Caki2 (cell line): ENCODE data around the gene CLNS1A. TPM values are rescaled to one million over a fixed set of nuclear protein-coding genes. Genes with fewer than 3 reads are reported as not detected.
"Not testable (repeated sequence)": the region's sequence is repeated elsewhere in the genome, so short reads cannot be mapped to it uniquely, and the experiment has no call there.

Experiments
- DNase-seq: peaks from one replicate; pipeline ENCODE4 v3.0.0-alpha.2; 2015; ENCODE audit warnings: low read depth
- in situ Hi-C: cut with HindIII; loops from 2 replicates; pipeline ENCODE4 v1.10.0; 2016; ENCODE audit warnings: low sequenced_read_pairs, low pct_unique_long_range_greater_than_20kb, mixed read lengths
- total RNA-seq: library from RNA; depleted of rRNA; stranded (reverse); fragments of >200 nt; shearing (Covaris generic); gene quantifications from 2 replicates; pipeline ENCODE4 v1.2.3, GENCODE V29; 2014; ENCODE audit warnings: low replicate concordance

Gene CLNS1A
- total RNA-seq, 1 experiment from 2014 or later, result 204 TPM

DNA sequence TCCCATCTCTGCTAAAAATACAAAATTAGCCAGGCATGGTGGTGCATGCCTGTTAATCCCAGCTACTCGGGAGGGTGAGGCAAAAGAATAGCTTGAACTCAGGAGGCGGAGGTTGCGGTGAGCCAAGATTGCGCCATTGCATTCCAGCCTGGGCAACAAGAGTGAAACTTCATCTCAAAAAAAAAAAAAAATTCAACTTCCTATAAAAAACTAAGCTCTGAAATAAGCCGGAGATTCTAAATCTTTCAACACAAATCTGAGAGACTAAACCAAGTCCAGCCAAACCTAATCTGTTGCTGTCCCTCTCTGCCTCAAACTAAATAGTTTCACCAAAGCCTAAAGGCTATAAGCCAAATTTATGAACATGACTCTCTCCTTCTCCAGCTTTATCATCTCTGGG lies 3.7 kb downstream of the CLNS1A start:
- in situ Hi-C loops, DNase-seq: not testable (repeated sequence)

DNA sequence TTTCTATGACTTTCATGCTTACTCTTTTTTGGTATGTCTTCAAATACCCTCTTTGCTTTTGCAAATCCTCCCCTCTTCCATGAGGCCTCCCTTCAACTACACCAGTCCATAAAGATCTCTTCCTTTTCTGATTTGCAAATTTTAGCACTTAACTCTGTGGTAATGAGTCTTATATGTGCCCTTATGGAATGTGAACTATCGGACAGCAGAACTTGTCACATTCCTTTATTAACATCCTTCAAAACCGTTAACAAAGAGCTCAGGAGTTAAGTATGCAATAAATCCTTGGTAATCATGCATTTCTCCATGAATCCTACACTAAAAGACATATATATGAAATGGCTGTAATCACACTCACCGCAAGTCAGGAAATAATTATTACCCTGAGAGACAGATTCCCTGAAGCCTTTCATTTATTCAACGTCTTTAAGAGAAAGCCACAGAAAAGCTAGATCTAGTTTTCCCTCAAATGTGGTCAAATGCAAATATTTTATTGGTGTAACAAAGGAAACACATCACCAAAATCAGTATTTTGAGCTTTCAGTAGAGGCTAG lies 7.4 kb downstream of the CLNS1A start:
- in situ Hi-C loops, result no loop called here
- no peak for DNase-seq

- in situ Hi-C loops, result no loop called here
- peak; percentile 43 for DNase-seq
These were observed 17.9 kb downstream of the CLNS1A start for GRCh38 chr11:77619576-77620198.

- no peak for DNase-seq
- in situ Hi-C loops, result no loop called here
These were observed 19.7 kb downstream of the CLNS1A start for GRCh38 chr11:77617892-77618291.

- DNase-seq, result no peak
- in situ Hi-C loops, result no loop called here
These were observed 25.7 kb downstream of the CLNS1A start for GRCh38 chr11:77611921-77612320.

- in situ Hi-C loops, result no loop called here
- DNase-seq, result no peak
These were observed 28.4 kb downstream of the CLNS1A start for GRCh38 chr11:77609234-77609633.

DNA sequence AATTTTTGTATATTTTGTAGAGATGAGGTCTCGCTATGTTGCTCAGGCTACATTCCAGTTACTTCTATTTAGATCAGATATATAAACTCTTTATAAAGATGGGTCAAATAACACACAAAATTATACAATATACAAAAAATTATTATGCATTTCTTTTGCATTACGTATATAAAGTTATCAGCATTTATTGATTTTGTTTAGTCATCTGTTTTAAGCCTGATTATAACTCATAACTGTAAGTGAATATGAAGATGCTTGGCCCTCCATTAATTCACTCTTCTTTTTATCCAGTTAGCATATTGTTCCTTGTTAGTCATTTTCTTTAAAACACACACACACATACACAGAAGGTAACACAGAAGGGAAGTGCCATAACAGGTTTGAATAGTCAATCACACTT lies 33.3 kb downstream of the CLNS1A start:
- no peak for DNase-seq
- in situ Hi-C loops, result no loop called here

GRCh38 chr11:77602381-77603088 lies 35.1 kb downstream of the CLNS1A start:
- DNase-seq, result peak; percentile 80
- in situ Hi-C loops, result no loop called here

DNA sequence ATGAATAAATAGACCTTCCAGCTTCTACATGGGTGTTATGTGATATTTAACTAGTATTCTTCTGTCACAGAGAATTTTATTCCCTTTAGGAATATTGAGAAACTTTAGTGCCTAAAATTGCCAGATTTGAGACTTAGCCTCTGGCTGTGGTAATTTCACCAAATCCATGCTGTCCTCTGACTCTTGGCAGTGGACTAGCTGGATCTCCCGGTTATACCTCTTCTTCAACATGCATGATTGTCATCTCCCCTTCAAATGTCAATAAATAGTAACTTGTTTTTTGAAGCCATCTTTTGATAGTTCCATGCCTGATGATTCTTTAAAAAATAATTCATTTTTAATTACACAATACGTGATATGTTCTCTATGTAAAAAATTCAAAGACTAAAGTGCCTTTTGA lies 39.4 kb downstream of the CLNS1A start:
- DNase-seq, result no peak
- in situ Hi-C loops, result no loop called here

GRCh38 chr11:77596626-77597025 lies 41.0 kb downstream of the CLNS1A start:
- no peak for DNase-seq
- in situ Hi-C loops, result no loop called here

DNA sequence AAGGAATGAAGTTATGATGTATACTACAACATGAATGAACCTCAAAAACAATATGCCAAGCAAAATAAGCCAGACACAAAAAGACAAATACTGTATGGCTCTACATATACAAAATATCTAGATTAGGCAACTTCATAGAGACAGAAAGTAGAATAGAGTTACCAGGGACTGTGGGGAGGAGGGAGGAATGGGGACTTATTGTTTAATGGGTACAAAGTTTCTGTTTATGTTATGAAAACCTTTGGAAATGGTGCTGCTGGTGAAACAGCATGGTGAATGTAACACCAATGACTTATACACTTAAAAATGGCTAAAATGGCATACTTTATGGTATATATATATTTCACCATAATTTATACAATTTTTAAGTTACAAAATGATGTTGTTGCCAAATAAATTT lies 43.7 kb downstream of the CLNS1A start:
- in situ Hi-C loops, result no loop called here
- no peak for DNase-seq

DNA sequence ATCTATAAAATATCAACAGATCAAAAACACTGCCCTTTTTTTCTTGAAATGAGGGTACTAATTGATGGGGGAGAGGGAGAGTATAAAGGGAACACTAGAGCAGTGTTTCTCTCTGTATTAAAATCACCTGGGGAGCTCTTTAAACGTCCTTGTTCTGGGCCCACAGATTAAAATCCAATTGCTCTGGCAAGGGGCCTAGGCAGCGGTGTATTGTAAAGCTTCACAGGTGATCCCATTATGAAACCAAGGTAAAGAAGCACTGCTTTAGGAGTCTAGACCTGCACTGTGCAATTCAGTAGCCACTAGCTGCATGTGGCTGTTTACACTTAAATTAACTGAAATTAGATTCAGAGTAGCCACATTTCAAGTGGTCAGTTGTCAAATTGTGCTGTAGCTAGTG lies 44.9 kb downstream of the CLNS1A start:
- DNase-seq, result no peak
- in situ Hi-C loops, result no loop called here

GRCh38 chr11:77590194-77590782 lies 47.3 kb downstream of the CLNS1A start:
- no peak for DNase-seq
- in situ Hi-C loops, result no loop called here

- peak; percentile 91 for DNase-seq
- in situ Hi-C loops, result no loop called here
These were observed 47.9 kb downstream of the CLNS1A start, which contains the start of gene AQP11 for GRCh38 chr11:77589521-77590193. TSS of gene AQP11 (plus strand) at chr11:77589953. CDS start at chr11:77589993, 40 bp downstream.

- in situ Hi-C loops, result no loop called here
- DNase-seq, result no peak
These were observed 48.4 kb downstream of the CLNS1A start for GRCh38 chr11:77589181-77589520.

DNA sequence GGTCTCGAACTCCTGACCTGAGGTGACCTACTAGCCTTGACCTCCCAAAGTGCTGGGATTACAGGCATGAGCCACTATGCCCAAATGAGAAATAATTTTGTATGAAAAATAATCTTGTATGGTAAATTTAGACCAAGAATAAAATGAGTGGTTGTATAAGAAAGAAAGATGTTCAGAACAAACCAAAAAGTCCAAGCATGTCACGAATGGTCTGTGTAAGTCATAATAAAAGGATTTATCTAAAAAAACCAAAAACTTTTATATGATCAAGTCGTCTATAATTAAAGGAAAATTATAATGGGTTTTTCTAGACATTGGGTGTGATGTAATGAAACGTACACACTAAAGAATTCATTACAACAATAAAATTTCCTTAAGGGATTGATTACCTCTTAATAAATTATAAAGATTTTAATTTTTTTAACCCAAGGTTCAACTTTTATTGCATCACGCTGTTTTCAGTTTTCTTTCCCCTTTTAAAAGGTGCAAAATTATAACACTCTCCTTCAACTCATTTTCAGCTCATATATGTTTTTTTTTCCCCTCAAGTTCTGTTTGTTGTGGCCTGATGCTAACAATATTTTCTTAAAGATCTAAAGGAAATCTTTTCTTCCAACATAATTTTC lies 56.8 kb downstream of the CLNS1A start:
- in situ Hi-C loops, result no loop called here
- DNase-seq, result no peak

- DNase-seq, in situ Hi-C loops: not testable (repeated sequence)
These were observed 62.2 kb downstream of the CLNS1A start for GRCh38 chr11:77575428-77575827.

DNA sequence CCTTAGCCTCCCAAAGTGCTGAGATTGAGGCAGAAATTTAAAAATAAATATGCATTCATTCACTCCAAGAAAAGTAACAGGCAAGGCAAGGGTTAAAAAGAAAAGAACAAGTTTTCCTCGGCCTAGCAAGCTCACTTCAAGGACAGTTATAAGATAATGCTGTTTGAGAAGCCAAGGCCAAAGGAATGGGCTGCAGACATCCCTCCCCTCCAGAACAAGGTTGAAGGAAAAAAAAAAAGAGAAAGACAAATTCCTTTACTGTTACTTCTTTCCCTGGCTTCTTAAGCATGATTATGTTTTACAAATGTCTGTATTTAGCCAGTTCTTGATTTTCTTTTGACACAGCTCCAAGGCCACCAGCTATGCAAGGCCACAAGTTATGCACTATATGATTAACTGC lies 66.7 kb downstream of the CLNS1A start:
- in situ Hi-C loops, DNase-seq: not testable (repeated sequence)
